ENCODE measurements around the gene CCDC182. TPM values are rescaled to one million over a fixed set of nuclear protein-coding genes. Genes with fewer than 3 reads are reported as not detected.

The CCDC182 gene
- total and polyA plus RNA-seq, 2 donors from 2014 or later, result not detected

DNA sequence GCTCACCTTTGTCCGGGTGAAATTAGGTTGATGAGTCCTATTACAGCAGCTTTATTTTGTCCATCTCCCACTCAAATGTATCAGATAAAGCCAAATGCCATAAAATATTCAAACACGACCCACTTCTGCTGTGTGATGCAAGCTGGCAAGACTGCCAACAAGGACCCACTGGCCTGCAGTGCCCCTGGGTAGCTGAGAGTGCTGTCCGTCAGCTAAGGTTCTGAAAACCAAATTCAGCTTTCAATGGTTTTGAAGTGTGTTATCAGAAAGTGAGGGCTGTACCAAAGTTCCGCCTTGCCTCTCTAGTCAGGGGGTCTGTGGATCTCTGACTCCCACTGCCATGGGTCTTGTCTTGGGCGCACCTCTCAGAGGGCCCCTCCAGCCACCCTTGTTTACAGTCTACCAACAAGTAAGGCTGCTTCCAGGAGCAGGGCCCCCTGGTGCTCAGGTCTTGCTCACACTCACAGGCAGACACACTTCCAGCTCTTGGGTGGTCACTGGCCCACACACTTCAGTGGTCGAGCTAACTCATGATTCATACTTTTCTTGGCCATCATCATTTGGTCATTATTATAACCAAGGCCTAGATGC, 10.5 kb upstream of the CCDC182 start:
- Histone ChIP-seq H3K9ac (ENCODE audit: low read length in 3 of 3) (no peak overlapping the region), H3K4me1 (ENCODE audit: control insufficient read depth in 2 of 3, insufficient read depth in 2 of 3, low read depth in 1 of 3, low read length in 3 of 3) (no peaks in the 10 kb centered on the region), H3K4me3 (ENCODE audit: low read length in 3 of 3) (no peak overlapping the region), H3K27me3 (ENCODE audit: control insufficient read depth, insufficient read depth, low read length) (no peaks in the 10 kb centered on the region), H3K36me3 (ENCODE audit: control insufficient read depth in 2 of 3, insufficient read depth in 3 of 3, low read length in 3 of 3) (no peaks in the 10 kb centered on the region), H3K27ac (ENCODE audit: low read depth in 2 of 2, low read length in 2 of 2) (no peak overlapping the region), H3K9me3 (ENCODE audit: control insufficient read depth in 2 of 3, insufficient read depth in 1 of 3, low read length in 3 of 3) (no peaks in the 10 kb centered on the region)
- TF ChIP-seq, protein P1, sequence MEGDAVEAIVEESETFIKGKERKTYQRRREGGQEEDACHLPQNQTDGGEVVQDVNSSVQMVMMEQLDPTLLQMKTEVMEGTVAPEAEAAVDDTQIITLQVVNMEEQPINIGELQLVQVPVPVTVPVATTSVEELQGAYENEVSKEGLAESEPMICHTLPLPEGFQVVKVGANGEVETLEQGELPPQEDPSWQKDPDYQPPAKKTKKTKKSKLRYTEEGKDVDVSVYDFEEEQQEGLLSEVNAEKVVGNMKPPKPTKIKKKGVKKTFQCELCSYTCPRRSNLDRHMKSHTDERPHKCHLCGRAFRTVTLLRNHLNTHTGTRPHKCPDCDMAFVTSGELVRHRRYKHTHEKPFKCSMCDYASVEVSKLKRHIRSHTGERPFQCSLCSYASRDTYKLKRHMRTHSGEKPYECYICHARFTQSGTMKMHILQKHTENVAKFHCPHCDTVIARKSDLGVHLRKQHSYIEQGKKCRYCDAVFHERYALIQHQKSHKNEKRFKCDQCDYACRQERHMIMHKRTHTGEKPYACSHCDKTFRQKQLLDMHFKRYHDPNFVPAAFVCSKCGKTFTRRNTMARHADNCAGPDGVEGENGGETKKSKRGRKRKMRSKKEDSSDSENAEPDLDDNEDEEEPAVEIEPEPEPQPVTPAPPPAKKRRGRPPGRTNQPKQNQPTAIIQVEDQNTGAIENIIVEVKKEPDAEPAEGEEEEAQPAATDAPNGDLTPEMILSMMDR (IDR thresholded peaks at IDR 0.05; ENCODE audit: borderline replicate concordance, extremely low read depth, insufficient read depth), result no peak
- FAIRE-seq (no peak), DNase-seq (peak in 1 of 5 donors; percentile 43)
- intact Hi-C loops (cut with DNase I), result no loop called here

DNA sequence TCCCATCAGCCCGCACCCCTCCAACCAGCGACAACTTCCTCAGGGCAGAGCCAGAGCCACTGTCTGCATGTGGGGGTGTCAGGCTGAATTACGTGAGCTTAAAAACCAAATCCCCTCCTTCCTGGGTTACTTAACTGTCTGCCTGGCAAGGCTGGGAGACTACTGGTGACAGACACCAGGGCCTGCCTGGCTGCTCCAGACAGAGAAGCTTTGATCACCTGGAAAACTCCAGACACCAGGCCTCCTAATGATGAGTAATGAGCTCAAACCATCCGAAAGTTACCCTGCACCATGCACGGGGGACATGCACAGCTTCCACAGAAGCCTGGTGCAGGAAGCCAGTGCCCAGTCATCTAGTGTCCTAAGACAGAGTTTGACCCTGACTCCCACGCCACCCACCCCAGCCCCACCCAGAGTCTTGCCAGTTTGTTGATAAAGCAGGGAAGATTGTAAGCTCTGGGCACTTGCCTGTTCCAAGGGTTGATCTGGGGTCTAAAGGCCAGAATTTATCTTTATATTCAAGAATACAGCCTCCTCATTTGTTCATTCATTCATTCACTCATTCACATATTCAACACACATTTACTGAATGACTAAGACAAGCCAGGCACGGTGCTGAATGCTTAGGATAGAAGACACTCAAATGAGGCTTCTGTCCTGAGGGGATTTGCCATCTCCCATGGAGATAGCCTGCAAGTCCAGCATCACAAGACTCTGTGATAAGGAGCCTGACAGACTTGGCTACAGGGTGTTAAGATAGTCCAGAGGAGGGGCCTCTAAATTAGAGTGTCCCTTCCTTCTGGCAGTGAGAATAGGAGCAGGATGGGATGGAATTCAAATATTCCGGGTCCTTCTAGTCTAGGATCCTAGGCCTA, 7.2 kb upstream of the CCDC182 start:
- intact Hi-C loops (cut with DNase I), result no loop called here
- DNase-seq (no peak), FAIRE-seq (no peak)
- Histone ChIP-seq H3K36me3 (ENCODE audit: control insufficient read depth in 2 of 3, insufficient read depth in 3 of 3, low read length in 3 of 3) (no peaks in the 10 kb centered on the region), H3K27me3 (ENCODE audit: control insufficient read depth, insufficient read depth, low read length) (no peaks in the 10 kb centered on the region), H3K4me1 (ENCODE audit: control insufficient read depth in 2 of 3, insufficient read depth in 2 of 3, low read depth in 1 of 3, low read length in 3 of 3) (no peaks in the 10 kb centered on the region), H3K9me3 (ENCODE audit: control insufficient read depth in 2 of 3, insufficient read depth in 1 of 3, low read length in 3 of 3) (no peaks in the 10 kb centered on the region), H3K27ac (ENCODE audit: low read depth in 2 of 2, low read length in 2 of 2) (no peak overlapping the region), H3K9ac (ENCODE audit: low read length in 3 of 3) (no peak overlapping the region), H3K4me3 (ENCODE audit: low read length in 3 of 3) (no peak overlapping the region)
- TF ChIP-seq, protein P1 (IDR thresholded peaks at IDR 0.05; ENCODE audit: borderline replicate concordance, extremely low read depth, insufficient read depth), result no peak

DNA sequence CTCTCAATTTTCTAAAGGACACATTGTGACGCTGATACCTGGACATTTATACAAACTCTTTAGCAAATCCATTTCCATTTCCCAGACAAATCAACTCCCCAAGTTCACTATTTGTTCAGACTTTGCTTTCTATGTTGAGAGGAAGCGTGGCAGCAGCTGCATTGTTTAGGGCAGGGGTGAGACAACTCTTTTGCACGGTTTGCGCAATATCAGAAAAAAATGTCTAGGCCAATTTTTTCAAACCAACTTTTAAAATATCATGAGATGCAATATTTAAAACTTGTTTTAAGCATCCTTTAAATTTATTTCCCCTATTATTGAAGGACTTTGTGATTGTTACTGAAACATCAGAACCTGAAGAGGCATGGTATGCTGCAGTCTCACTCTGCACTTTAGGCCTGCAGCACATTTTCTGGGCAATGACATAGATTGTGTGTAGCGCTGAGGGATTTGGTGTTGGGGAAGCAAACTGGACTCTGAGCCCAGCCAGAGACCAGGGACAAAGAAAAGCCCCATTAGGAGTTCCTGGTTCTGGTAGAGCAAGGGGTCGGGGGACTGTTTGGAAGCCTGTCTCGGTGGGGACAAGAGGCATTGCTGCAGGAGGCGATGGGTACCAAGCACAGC, 6.4 kb upstream of the CCDC182 start:
- Histone ChIP-seq H3K9ac (ENCODE audit: low read length in 3 of 3) (no peak overlapping the region), H3K27ac (ENCODE audit: low read depth in 2 of 2, low read length in 2 of 2) (no peak overlapping the region), H3K36me3 (ENCODE audit: control insufficient read depth in 2 of 3, insufficient read depth in 3 of 3, low read length in 3 of 3) (no peaks in the 10 kb centered on the region), H3K9me3 (ENCODE audit: control insufficient read depth in 2 of 3, insufficient read depth in 1 of 3, low read length in 3 of 3) (no peaks in the 10 kb centered on the region), H3K4me1 (ENCODE audit: control insufficient read depth in 2 of 3, insufficient read depth in 2 of 3, low read depth in 1 of 3, low read length in 3 of 3) (no peaks in the 10 kb centered on the region), H3K27me3 (ENCODE audit: control insufficient read depth, insufficient read depth, low read length) (no peaks in the 10 kb centered on the region), H3K4me3 (ENCODE audit: low read length in 3 of 3) (no peak overlapping the region)
- intact Hi-C loops (cut with DNase I), result no loop called here
- TF ChIP-seq, protein P1 (IDR thresholded peaks at IDR 0.05; ENCODE audit: borderline replicate concordance, extremely low read depth, insufficient read depth), result no peak
- FAIRE-seq (no peak), DNase-seq (peak in 1 of 5 donors; percentile 49)
